ENCODE measurements around the gene NOTCH3. TPM values are rescaled to one million over a fixed set of nuclear protein-coding genes. Genes with fewer than 3 reads are reported as not detected.

Gene NOTCH3
- polyA plus RNA-seq (2012; ENCODE audit: low read depth, missing spikeins), result 0.42 TPM

DNA sequence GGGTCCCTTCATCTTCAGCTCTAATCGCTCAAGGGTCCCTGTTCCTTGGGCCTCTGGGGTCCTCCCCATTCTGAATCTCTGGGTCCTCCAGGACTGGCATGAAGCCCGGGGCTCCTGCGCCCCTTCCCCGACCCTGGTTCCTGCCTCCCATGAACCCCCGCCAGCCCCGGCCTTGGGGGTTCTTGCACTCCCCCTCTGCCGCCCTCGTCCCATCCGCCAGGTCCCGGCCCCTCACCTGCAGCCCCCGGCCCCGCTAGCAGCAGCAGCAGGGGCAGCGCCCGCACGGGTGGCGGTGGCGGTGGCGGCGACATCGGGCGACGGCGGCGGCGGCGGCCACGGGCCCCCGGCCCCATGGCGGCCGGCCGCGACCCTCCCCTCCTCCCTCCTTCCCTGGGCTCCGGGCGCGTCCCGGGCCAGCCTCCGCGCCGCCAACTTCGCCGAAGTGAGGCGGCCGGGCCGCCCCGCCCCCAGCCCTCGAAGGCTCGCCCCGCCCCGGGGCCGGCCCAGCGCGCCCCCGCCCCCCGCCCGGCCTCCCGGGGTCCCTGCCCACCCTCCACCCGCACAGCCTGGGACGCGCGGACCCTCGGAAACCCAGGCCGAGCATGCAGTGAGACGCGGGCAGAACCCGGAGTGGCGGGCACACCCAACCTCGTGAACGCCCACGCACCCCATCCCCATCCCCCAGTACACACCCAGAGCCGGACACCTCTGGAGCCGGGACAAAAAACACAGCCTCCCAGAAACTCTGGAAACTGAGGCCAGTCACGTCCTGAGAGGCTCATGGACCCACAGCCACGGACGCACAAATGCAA is at the start of gene NOTCH3:
Gene NOTCH3 (minus strand): TSS at position 443 of the 812 bp plus-strand sequence. CDS start 90 bp downstream, at position 353.
- TF ChIP-seq TAF1 (IDR thresholded peaks at IDR 0.05; ENCODE audit: low read depth, low read length) (no peak), SPI1 (IDR thresholded peaks at IDR 0.05; ENCODE audit: low read depth, low read length) (no peak), POLR2AphosphoS5 (IDR thresholded peaks at IDR 0.05; ENCODE audit: low read depth, low read length) (no peak), POU2F2 (IDR thresholded peaks at IDR 0.05; ENCODE audit: low read depth, low read length) (no peak), PAX5 (IDR thresholded peaks at IDR 0.05; ENCODE audit: insufficient read depth, low read length, severe bottlenecking) (no peak)
- DNase-seq (ENCODE audit: insufficient read length, low spot score) (no peak), FAIRE-seq (no peak)

DNA sequence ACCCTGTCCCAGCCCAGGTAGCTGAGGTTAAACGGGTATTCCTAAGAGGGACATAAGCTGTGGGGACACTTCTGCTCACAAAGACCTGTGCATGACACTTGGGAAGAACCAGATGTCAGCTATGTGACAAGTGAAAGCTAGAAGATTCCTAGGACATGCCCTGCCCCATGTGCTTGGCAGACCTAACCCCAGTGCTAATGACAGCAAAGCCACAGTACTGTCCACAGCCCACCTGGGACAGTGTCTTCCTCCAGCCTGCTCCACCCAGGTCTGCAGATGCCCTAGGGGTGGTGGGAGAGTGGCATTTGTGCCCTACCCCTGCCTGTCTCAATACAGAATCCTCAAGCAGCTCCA is 49.8 kb upstream of the NOTCH3 start:
- DNase-seq (ENCODE audit: insufficient read length, low spot score) (no peak), FAIRE-seq (no peak)
- TF ChIP-seq PAX5 (IDR thresholded peaks at IDR 0.05; ENCODE audit: insufficient read depth, low read length, severe bottlenecking) (no peak), POU2F2 (IDR thresholded peaks at IDR 0.05; ENCODE audit: low read depth, low read length) (no peak), SPI1 (IDR thresholded peaks at IDR 0.05; ENCODE audit: low read depth, low read length) (no peak), POLR2AphosphoS5 (IDR thresholded peaks at IDR 0.05; ENCODE audit: low read depth, low read length) (no peak), TAF1 (IDR thresholded peaks at IDR 0.05; ENCODE audit: low read depth, low read length) (no peak), POLR2A (IDR thresholded peaks at IDR 0.05; ENCODE audit: low read depth, low read length) (no peak)

DNA sequence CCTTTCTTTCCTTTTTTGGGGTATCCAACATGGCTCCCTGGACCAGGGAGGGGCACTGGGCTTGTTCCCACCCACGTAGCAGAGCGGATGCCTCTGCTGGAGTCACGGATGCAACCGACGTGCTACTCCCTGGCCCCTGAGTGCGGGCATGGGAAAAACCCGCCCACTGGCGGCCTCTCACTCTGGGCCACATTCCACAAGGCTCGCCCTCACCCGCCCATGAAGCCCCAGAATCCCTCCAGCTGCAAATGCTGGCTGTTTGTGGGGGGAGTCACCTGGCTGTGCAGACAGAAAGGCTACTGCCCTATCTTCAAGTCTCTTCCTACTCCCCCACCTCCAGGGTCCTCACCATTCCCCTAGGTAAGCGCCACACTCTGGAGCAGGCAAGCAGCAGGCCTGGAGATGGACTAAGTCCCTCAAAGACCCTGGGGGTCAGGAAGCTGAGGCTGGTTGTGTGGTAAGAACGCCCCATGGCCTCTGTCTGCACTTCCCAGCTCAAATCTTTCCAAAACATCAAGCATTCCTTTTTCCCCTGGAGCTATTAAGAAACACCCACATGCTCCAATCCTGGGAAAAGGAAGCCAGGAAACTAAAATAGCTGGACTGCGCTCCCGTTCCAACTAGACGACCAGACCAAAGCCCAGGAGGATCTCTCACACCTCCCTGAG is 49.3 kb upstream of the NOTCH3 start:
- FAIRE-seq, result no peak
- no peak for DNase-seq (ENCODE audit: insufficient read length, low spot score)
- no peak for TF ChIP-seq POLR2AphosphoS5 (IDR thresholded peaks at IDR 0.05; ENCODE audit: low read depth, low read length)
- TF ChIP-seq POU2F2 (IDR thresholded peaks at IDR 0.05; ENCODE audit: low read depth, low read length), result no peak
- no peak for TF ChIP-seq TAF1 (IDR thresholded peaks at IDR 0.05; ENCODE audit: low read depth, low read length)
- no peak for TF ChIP-seq PAX5 (IDR thresholded peaks at IDR 0.05; ENCODE audit: insufficient read depth, low read length, severe bottlenecking)
- no peak for TF ChIP-seq POLR2A (IDR thresholded peaks at IDR 0.05; ENCODE audit: low read depth, low read length)
- no peak for TF ChIP-seq SPI1 (IDR thresholded peaks at IDR 0.05; ENCODE audit: low read depth, low read length)

DNA sequence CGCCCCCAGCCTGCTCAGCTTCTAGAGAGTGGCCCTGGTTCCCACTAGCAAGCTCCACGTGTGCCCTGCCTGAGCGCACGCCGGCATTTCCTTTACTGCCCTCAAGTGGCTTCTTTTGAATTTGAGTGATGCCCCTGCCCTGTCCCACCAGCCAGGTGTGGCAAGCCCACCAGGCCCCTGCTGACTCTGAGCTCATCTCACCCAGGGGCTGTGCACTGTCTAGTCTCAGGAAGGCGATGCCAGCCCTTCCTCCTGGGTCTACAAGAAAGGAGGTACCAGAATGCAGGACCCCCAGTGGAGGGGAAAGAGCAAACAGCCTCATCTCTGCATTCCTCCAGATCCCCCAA is 48.7 kb upstream of the NOTCH3 start:
- DNase-seq (ENCODE audit: insufficient read length, low spot score) (no peak), FAIRE-seq (no peak)
- TF ChIP-seq POLR2AphosphoS5 (IDR thresholded peaks at IDR 0.05; ENCODE audit: low read depth, low read length), result no peak
- TF ChIP-seq PAX5 (IDR thresholded peaks at IDR 0.05; ENCODE audit: insufficient read depth, low read length, severe bottlenecking), result no peak
- TF ChIP-seq POU2F2 (IDR thresholded peaks at IDR 0.05; ENCODE audit: low read depth, low read length), result no peak
- TF ChIP-seq POLR2A (IDR thresholded peaks at IDR 0.05; ENCODE audit: low read depth, low read length), result no peak

DNA sequence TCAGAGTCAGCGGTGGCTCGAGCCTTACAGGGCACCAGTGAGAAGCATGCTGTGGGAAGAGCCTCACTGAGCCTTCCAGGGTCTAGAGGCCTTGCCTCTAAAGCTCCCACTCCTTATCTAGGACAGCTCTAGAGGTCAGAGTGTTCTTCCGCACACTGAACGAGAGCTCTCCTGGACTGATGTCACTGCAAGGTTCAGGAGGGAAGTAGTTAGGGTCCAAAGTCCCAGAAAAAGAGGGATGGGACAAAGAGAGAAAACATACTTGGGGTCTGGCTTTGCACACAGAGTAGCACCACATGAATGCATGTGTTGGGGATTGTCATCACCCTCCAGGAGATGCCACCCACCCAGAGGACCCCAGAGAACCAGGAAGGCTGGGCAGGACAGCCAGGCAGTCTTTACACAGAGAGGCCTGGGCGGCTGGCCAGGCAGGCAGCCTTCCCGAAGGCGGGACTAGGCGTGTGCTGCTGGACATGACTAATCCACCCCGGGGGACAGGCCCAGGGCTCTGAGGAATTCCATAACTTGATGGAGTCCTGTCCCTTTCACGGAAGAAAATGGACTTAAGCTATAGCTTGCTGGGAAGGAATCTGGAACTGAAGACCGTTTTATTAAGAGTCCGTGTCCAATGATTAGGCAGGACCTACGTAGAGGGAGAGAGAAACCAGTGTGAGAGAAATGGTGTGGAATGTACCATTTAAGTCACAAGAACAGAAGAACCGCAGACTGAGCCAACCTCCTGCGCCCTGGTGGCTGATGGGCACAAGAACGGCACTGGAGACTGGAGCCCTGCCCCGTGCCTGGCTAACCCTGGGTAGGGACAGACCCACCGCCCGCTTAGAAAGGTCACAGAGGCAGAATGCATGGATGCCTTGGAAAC is 48.1 kb upstream of the NOTCH3 start:
- FAIRE-seq (no peak), DNase-seq (ENCODE audit: insufficient read length, low spot score) (no peak)
- TF ChIP-seq POLR2AphosphoS5 (IDR thresholded peaks at IDR 0.05; ENCODE audit: low read depth, low read length), result no peak
- no peak for TF ChIP-seq PAX5 (IDR thresholded peaks at IDR 0.05; ENCODE audit: insufficient read depth, low read length, severe bottlenecking)
- no peak for TF ChIP-seq POLR2A (IDR thresholded peaks at IDR 0.05; ENCODE audit: low read depth, low read length)
- no peak for TF ChIP-seq POU2F2 (IDR thresholded peaks at IDR 0.05; ENCODE audit: low read depth, low read length)

DNA sequence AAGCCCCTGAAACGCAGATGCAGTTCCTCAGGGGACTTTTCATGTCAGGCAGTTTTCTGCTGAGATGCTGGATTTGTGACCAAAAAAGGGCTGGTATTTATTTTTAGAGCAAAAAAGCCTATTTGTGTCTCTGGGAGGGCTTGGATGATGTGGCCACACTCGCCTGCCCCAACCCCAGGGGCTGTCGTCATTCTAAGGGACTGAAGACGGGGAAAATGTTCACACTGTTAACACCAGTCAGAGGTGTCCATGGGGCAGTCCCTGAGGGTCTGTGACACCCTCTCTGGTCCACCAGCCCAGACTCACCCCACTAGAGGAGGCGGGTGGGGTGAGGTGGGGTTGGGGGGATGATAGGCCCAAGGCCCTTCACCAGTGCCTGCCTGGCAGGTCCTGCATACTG is 47.3 kb upstream of the NOTCH3 start:
- FAIRE-seq (no peak), DNase-seq (ENCODE audit: insufficient read length, low spot score) (no peak)
- TF ChIP-seq TAF1 (IDR thresholded peaks at IDR 0.05; ENCODE audit: low read depth, low read length) (no peak), PAX5 (IDR thresholded peaks at IDR 0.05; ENCODE audit: insufficient read depth, low read length, severe bottlenecking) (no peak), POLR2AphosphoS5 (IDR thresholded peaks at IDR 0.05; ENCODE audit: low read depth, low read length) (no peak), POLR2A (IDR thresholded peaks at IDR 0.05; ENCODE audit: low read depth, low read length) (no peak), POU2F2 (IDR thresholded peaks at IDR 0.05; ENCODE audit: low read depth, low read length) (no peak), SPI1 (IDR thresholded peaks at IDR 0.05; ENCODE audit: low read depth, low read length) (no peak)

DNA sequence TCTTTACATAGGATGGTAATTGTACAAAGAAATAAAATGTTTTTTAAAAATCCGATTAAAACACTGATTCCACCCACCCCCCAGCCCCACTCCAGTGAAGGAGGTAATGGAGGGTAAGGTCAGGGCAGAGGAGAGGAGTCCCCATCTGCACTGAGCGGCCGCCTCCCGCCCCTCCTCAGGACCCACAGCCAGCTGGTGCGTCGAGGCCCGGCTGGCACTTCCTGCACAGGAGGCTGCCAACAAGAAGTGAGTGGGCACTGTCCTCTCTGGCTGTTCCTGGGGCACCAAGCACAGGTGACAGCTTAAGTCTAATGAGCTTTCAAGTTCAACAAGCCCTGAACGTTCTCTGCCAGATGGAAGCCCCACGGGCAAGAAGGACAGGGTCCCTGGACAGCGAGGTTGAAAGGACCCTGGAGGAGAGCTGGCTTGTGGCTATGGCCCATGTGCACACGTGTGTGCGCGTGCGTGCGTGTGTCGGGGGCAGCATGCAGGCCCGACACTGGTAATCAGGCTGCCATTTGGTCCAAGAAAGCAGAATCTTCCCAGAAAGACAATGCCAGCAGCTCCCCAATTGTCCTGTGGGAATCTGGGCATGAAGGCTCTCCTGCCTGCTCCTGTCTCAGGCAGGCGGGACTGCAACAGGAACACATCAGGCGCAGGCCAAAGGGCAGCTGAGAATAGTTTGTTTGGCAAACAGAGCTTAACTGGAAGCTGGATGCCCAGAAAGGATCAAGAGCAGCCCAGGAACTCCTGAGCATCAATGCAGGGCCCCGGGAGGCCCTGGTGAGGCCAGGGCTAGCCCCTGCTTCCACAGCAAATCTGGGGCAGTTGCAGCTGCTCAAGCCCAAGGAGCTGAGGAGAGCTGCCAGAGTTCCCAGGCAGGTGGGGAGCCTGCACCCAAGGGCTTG is 46.6 kb upstream of the NOTCH3 start:
- FAIRE-seq (no peak), DNase-seq (ENCODE audit: insufficient read length, low spot score) (no peak)
- TF ChIP-seq POLR2AphosphoS5 (IDR thresholded peaks at IDR 0.05; ENCODE audit: low read depth, low read length) (no peak), PAX5 (IDR thresholded peaks at IDR 0.05; ENCODE audit: insufficient read depth, low read length, severe bottlenecking) (no peak), POLR2A (IDR thresholded peaks at IDR 0.05; ENCODE audit: low read depth, low read length) (no peak), POU2F2 (IDR thresholded peaks at IDR 0.05; ENCODE audit: low read depth, low read length) (no peak), TAF1 (IDR thresholded peaks at IDR 0.05; ENCODE audit: low read depth, low read length) (no peak), SPI1 (IDR thresholded peaks at IDR 0.05; ENCODE audit: low read depth, low read length) (no peak)

DNA sequence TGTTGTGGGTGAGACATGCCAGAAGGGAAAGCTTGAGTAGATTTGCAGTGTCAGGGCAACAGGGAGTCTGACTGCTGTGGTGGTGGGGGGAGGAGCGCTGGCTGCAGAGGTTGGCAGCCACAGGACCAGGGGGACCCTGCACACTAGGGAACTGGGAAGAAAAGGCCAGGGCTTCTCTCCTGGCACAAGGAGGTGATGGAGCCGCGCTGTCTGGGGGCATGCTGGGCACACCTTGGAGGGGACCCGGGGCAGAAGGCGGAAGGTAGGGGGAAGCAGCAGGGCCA is 45.3 kb upstream of the NOTCH3 start:
- DNase-seq (ENCODE audit: insufficient read length, low spot score) (no peak), FAIRE-seq (no peak)
- TF ChIP-seq POU2F2 (IDR thresholded peaks at IDR 0.05; ENCODE audit: low read depth, low read length) (no peak), TAF1 (IDR thresholded peaks at IDR 0.05; ENCODE audit: low read depth, low read length) (no peak), POLR2AphosphoS5 (IDR thresholded peaks at IDR 0.05; ENCODE audit: low read depth, low read length) (no peak), PAX5 (IDR thresholded peaks at IDR 0.05; ENCODE audit: insufficient read depth, low read length, severe bottlenecking) (no peak), POLR2A (IDR thresholded peaks at IDR 0.05; ENCODE audit: low read depth, low read length) (no peak)

All from GM12891 (cell line).